Measurements from ENCODE around the gene MTOR. TPM values are rescaled to one million over a fixed set of nuclear protein-coding genes. Genes with fewer than 3 reads are reported as not detected.

Gene MTOR
- total and polyA plus RNA-seq, 10 of the 15 experiments (the other 5 are each of a cell fraction or from before 2014, with no cell fraction given) = 6.6 to 41.8 (median 29.8) TPM

GRCh38 chr1:11272832-11273594 lies 10.7 kb upstream of the MTOR start, which contains the start of gene UBIAD1 (continued):
- TF ChIP-seq SRF (IDR thresholded peaks at IDR 0.05; ENCODE audit: low read depth in 2 of 2, low read length in 2 of 2) = peak in 1 of 2 experiments; percentile 43; a peak in 1 of 4 replicates
- TF ChIP-seq EZH2 (IDR thresholded peaks at IDR 0.05; ENCODE audit: borderline replicate concordance, control insufficient read depth, low read depth, low read length) = no peak
- peak; percentile 71; the same call in 1 of the 3 replicates for TF ChIP-seq POU2F2 (IDR thresholded peaks at IDR 0.05; ENCODE audit: borderline replicate concordance, low read depth, low read length)
- no peak for TF ChIP-seq FOS (IDR thresholded peaks at IDR 0.05; ENCODE audit: borderline replicate concordance, extremely low read depth, insufficient read length)
- no peak for TF ChIP-seq STAT3 (IDR thresholded peaks at IDR 0.05; ENCODE audit: low read depth, low read length)
- TF ChIP-seq EP300 (IDR thresholded peaks at IDR 0.05; ENCODE audit: borderline replicate concordance in 1 of 2, control insufficient read depth in 1 of 2, low read depth in 2 of 2, low read length in 2 of 2) = no peak
- no peak for TF ChIP-seq HSF1 (IDR thresholded peaks at IDR 0.05; ENCODE audit: low read depth, low read length)
- TF ChIP-seq POLR2AphosphoS5 (IDR thresholded peaks at IDR 0.05; ENCODE audit: low read length) = peak; percentile 61; the same call in 1 of the 2 replicates
- TF ChIP-seq ZZZ3 (IDR thresholded peaks at IDR 0.05; ENCODE audit: control insufficient read depth, insufficient read length, low read depth) = no peak
- TF ChIP-seq SUPT20H (IDR thresholded peaks at IDR 0.05; ENCODE audit: borderline replicate concordance, control insufficient read depth, low read depth, low read length) = no peak
- TF ChIP-seq LARP7 (IDR thresholded peaks at IDR 0.05) = peak; percentile 95
- no peak for TF ChIP-seq RFX5 (IDR thresholded peaks at IDR 0.05; ENCODE audit: low read depth, low read length)
- peak; percentile 25; the same call in 1 of the 2 replicates for TF ChIP-seq PKNOX1 (IDR thresholded peaks at IDR 0.05)
- TF ChIP-seq MEF2A (IDR thresholded peaks at IDR 0.05; ENCODE audit: insufficient read depth, low read depth, low read length) = no peak
- no peak for TF ChIP-seq NFYB (IDR thresholded peaks at IDR 0.05; ENCODE audit: insufficient read depth, low read depth, low read length)
- TF ChIP-seq ZNF217 (IDR thresholded peaks at IDR 0.05) = 0 out of 2 replicates have a peak, but pooled peaks have one; percentile 46
- TF ChIP-seq PAX8 (IDR thresholded peaks at IDR 0.05) = no peak
- no peak for TF ChIP-seq E4F1 (IDR thresholded peaks at IDR 0.05; ENCODE audit: borderline replicate concordance, partially characterized antibody)
- no peak for TF ChIP-seq BMI1 (IDR thresholded peaks at IDR 0.05; ENCODE audit: borderline replicate concordance)
- no peak for TF ChIP-seq REST (IDR thresholded peaks at IDR 0.05; ENCODE audit: low read depth, low read length)
- TF ChIP-seq SREBF1 (IDR thresholded peaks at IDR 0.05; ENCODE audit: low read length) = no peak
